GM19351 (cell line): ENCODE data around the gene PTPN2.
"Not testable (repeated sequence)": the region's sequence is repeated elsewhere in the genome, so short reads cannot be mapped to it uniquely, and the experiment has no call there.

Source experiments
- ATAC-seq: cut with Tn5 transposase; IDR thresholded peaks from one replicate; pipeline ENCODE4 v1.9.1; 2021; ENCODE audit warnings: mild to moderate bottlenecking, moderate library complexity; ENCODE audit not compliant: unreplicated experiment

The PTPN2 gene

GRCh38 chr18:12895014-12895413 is 11.0 kb upstream of the PTPN2 start:
- no peak for ATAC-seq

- ATAC-seq, result no peak
These were observed 7.5 kb upstream of the PTPN2 start for GRCh38 chr18:12891561-12891960.

- ATAC-seq, result no peak
These were observed 6.9 kb upstream of the PTPN2 start for GRCh38 chr18:12890964-12891363.

- ATAC-seq, result no peak
These were observed 2.6 kb upstream of the PTPN2 start for GRCh38 chr18:12886498-12887126.

GRCh38 chr18:12885500-12885899 is 1.5 kb upstream of the PTPN2 start:
- ATAC-seq, result peak; percentile 35

- ATAC-seq, result no peak
These were observed 628 bp upstream of the PTPN2 start for GRCh38 chr18:12884406-12885323.

- peak; percentile 4 for ATAC-seq
These were observed 709 bp downstream of the PTPN2 start for GRCh38 chr18:12883372-12883683.

GRCh38 chr18:12882453-12883371 is 1.3 kb downstream of the PTPN2 start:
- no peak for ATAC-seq

- ATAC-seq, result no peak
These were observed 3.5 kb downstream of the PTPN2 start for GRCh38 chr18:12880541-12880910.

- no peak for ATAC-seq
These were observed 4.0 kb downstream of the PTPN2 start for GRCh38 chr18:12879840-12880540.

GRCh38 chr18:12874992-12875391 is 9.0 kb downstream of the PTPN2 start:
- not testable (repeated sequence) for ATAC-seq

GRCh38 chr18:12873961-12874567 is 10.0 kb downstream of the PTPN2 start:
- ATAC-seq, result not testable (repeated sequence)

- ATAC-seq, result no peak
These were observed 11.6 kb downstream of the PTPN2 start for GRCh38 chr18:12872408-12872807.

- no peak for ATAC-seq
These were observed 15.5 kb downstream of the PTPN2 start for GRCh38 chr18:12868576-12868975.

- ATAC-seq, result no peak
These were observed 16.5 kb downstream of the PTPN2 start for GRCh38 chr18:12867441-12868123.

- no peak for ATAC-seq
These were observed 20.3 kb downstream of the PTPN2 start for GRCh38 chr18:12863687-12864216.

GRCh38 chr18:12862874-12863482 is 21.1 kb downstream of the PTPN2 start:
- no peak for ATAC-seq

GRCh38 chr18:12862467-12862866 is 21.6 kb downstream of the PTPN2 start:
- no peak for ATAC-seq

GRCh38 chr18:12861637-12862036 is 22.4 kb downstream of the PTPN2 start:
- ATAC-seq, result no peak
